Mesendoderm (in vitro differentiated cells): ENCODE results near the gene ZC3H7B.

Experiments used
- DNase-seq: peaks from one replicate; pipeline ENCODE4 v3.0.0; 2013
- H2AK5ac ChIP-seq: 2 replicates; pipeline ENCODE4 v1.6.1; 2013; ENCODE audit warnings: low read length, inconsistent platforms
- H2BK120ac ChIP-seq: 2 replicates; pipeline ENCODE4 v1.6.1; 2013; ENCODE audit warnings: low read depth, mild to moderate bottlenecking, low read length, moderate library complexity, mixed read lengths
- H2BK15ac ChIP-seq: replicated peaks from 2 replicates; pipeline ENCODE4 v1.6.1; 2013; ENCODE audit warnings: low read depth, mild to moderate bottlenecking, moderate library complexity
- H2BK5ac ChIP-seq: 2 replicates; pipeline ENCODE4 v1.6.1; 2013; ENCODE audit warnings: low read length, inconsistent platforms
- H3K18ac ChIP-seq: 2 replicates; pipeline ENCODE4 v1.6.1; 2013; ENCODE audit warnings: mild to moderate bottlenecking, low read length, mixed read lengths
- H3K23ac ChIP-seq: one replicate; pipeline ENCODE4 v1.6.1; 2013; ENCODE audit warnings: low read length
- H3K27ac ChIP-seq: 2 replicates; pipeline ENCODE4 v1.5.1; 2013; ENCODE audit warnings: low read depth, mild to moderate bottlenecking, inconsistent platforms, low read length, moderate library complexity
- H3K27me3 ChIP-seq: 2 replicates; pipeline ENCODE4 v1.6.1; 2013; ENCODE audit warnings: low read length, control low read depth, mild to moderate bottlenecking, inconsistent platforms; ENCODE audit not compliant: insufficient read depth, poor library complexity
- H3K36me3 ChIP-seq: 2 replicates; pipeline ENCODE4 v1.6.1; 2013; ENCODE audit warnings: low read length, inconsistent platforms; ENCODE audit not compliant: control insufficient read depth, insufficient read depth
- H3K4ac ChIP-seq: one replicate; pipeline ENCODE4 v1.6.1; 2013; ENCODE audit warnings: low read depth, mild to moderate bottlenecking, low read length, moderate library complexity
- H3K4me1 ChIP-seq: 2 replicates; pipeline ENCODE4 v1.6.1; 2013; ENCODE audit warnings: low read depth, low read length, inconsistent platforms; ENCODE audit not compliant: control insufficient read depth
- H3K4me2 ChIP-seq: 2 replicates; pipeline ENCODE4 v1.6.1; 2013; ENCODE audit warnings: low read length
- H3K4me3 ChIP-seq: 2 replicates; pipeline ENCODE4 v1.5.1; 2013; ENCODE audit warnings: mild to moderate bottlenecking, low read length
- H3K56ac ChIP-seq: one replicate; pipeline ENCODE4 v1.6.1; 2013; ENCODE audit warnings: low read length
- H3K79me1 ChIP-seq: 2 replicates; pipeline ENCODE4 v1.6.1; 2013; ENCODE audit warnings: low read length, inconsistent platforms
- H3K79me2 ChIP-seq: 2 replicates; pipeline ENCODE4 v1.6.1; 2013; ENCODE audit warnings: mild to moderate bottlenecking, low read length; ENCODE audit not compliant: control insufficient read depth, insufficient read depth
- H3K9ac ChIP-seq: 2 replicates; pipeline ENCODE4 v1.6.1; 2013; ENCODE audit warnings: low read length, inconsistent platforms
- H4K5ac ChIP-seq: one replicate; pipeline ENCODE4 v1.6.1; 2013; ENCODE audit warnings: low read length
- H4K8ac ChIP-seq: one replicate; pipeline ENCODE4 v1.6.1; 2013; ENCODE audit warnings: low read depth, mild to moderate bottlenecking, control low read depth, low read length, moderate library complexity
- WGBS: extraction: QIAGEN DNeasy Blood & Tissue Kit; methylation state at CpG from one replicate; pipeline ENCODE4 v1.1.7; 2013; ENCODE audit warnings: low lambda C conversion rate, missing lambda C conversion rate; ENCODE audit not compliant: insufficient coverage; ENCODE audit errors: extremely low coverage; 5-methylcytosine and 5-hydroxymethylcytosine counted together

ZC3H7B gene

DNA sequence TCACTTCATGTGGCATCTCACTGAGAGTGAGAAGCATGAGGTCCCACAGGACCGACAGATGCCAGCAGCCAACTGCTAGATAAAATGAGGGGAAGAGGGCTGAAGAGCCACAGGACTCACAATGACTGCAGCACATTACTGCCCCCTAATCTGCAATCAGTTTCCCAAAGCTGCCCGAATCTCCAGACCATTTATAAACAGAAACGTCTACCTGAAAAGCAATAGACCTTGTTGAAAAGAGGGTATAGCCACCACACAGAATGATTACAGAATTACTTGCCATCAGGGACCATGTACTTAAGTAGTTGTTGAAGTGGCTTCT, 68.1 kb downstream of the ZC3H7B start:
- Histone ChIP-seq H2BK120ac (no peak overlapping the region), H3K4ac (no peak overlapping the region), H4K5ac (no peak overlapping the region), H3K9ac (no peak overlapping the region), H3K4me2 (no peak overlapping the region), H3K23ac (no peak overlapping the region), H3K79me1 (no peaks in the 10 kb centered on the region), H3K4me1 (no peaks in the 10 kb centered on the region), H3K4me3 (no peak overlapping the region), H3K18ac (no peak overlapping the region), H3K27me3 (no peaks in the 10 kb centered on the region), H3K79me2 (no peaks in the 10 kb centered on the region), H2AK5ac (no peak overlapping the region), H2BK5ac (no peak overlapping the region), H4K8ac (no peak overlapping the region), H3K36me3 (no peaks in the 10 kb centered on the region), H3K27ac (no peak overlapping the region), H2BK15ac (no peak overlapping the region), H3K56ac (no peak overlapping the region)
- no peak for DNase-seq
- WGBS = no CpG with 5 or more reads among the region's 3 CpGs

GRCh38 chr22:41369837-41370236, 68.5 kb downstream of the ZC3H7B start:
- Histone ChIP-seq H3K36me3 (no peaks in the 10 kb centered on the region), H3K27ac (no peak overlapping the region), H3K4me2 (no peak overlapping the region), H3K27me3 (no peaks in the 10 kb centered on the region), H3K23ac (no peak overlapping the region), H4K5ac (no peak overlapping the region), H3K4me3 (no peak overlapping the region), H2BK5ac (no peak overlapping the region), H4K8ac (no peak overlapping the region), H3K79me1 (no peaks in the 10 kb centered on the region), H3K4ac (no peak overlapping the region), H3K9ac (no peak overlapping the region), H3K56ac (no peak overlapping the region), H2BK120ac (no peak overlapping the region), H3K79me2 (no peaks in the 10 kb centered on the region), H3K18ac (no peak overlapping the region), H2AK5ac (no peak overlapping the region), H3K4me1 (no peaks in the 10 kb centered on the region), H2BK15ac (no peak overlapping the region)
- no peak for DNase-seq
- no CpG with 5 or more reads among the region's 9 CpGs for WGBS

GRCh38 chr22:41377846-41378245, 76.5 kb downstream of the ZC3H7B start:
- Histone ChIP-seq H3K56ac (no peak overlapping the region), H3K23ac (no peak overlapping the region), H3K79me2 (no peaks in the 10 kb centered on the region), H3K4me3 (no peak overlapping the region), H4K5ac (no peak overlapping the region), H3K27me3 (no peaks in the 10 kb centered on the region), H3K27ac (no peak overlapping the region), H3K18ac (no peak overlapping the region), H4K8ac (no peak overlapping the region), H2BK120ac (no peak overlapping the region), H3K4me1 (peaks cover 2% of the 10 kb centered on the region), H2BK15ac (no peak overlapping the region), H3K9ac (no peak overlapping the region), H3K79me1 (no peaks in the 10 kb centered on the region), H3K4me2 (no peak overlapping the region), H2BK5ac (no peak overlapping the region), H3K4ac (no peak overlapping the region), H2AK5ac (no peak overlapping the region), H3K36me3 (no peaks in the 10 kb centered on the region)
- DNase-seq = no peak
- 100% methylated on average over 1 of the region's 6 CpGs for WGBS

DNA sequence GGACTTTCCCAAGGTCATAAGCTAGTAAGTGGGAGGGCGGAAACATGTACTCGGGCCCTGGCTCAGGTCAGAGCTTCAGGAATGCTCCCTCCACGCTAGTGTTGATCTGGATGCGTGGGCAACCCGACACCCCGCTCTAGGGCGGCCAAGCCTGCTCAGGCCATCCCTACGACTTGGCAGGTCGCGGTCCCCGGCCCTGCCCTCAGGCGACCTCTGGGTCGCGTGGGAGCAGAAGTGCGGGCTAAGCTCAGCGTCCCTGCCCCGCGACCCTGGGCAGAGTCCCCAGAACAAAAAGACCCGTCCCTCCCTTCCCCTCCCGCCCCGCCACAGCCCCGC, 79.6 kb downstream of the ZC3H7B start:
- peak overlapping the region; percentile 87 for H3K56ac ChIP-seq
- H3K9ac ChIP-seq = peak overlapping the region; percentile 75
- H3K4me2 ChIP-seq = peak overlapping the region; percentile 88
- H2BK5ac ChIP-seq = no peak overlapping the region
- H3K4me1 ChIP-seq = peaks cover 2% of the 10 kb centered on the region
- no peak overlapping the region for H2AK5ac ChIP-seq
- H3K79me1 ChIP-seq = no peaks in the 10 kb centered on the region
- no peak overlapping the region for H3K27ac ChIP-seq
- H3K79me2 ChIP-seq = no peaks in the 10 kb centered on the region
- H4K8ac ChIP-seq = no peak overlapping the region
- no peaks in the 10 kb centered on the region for H3K27me3 ChIP-seq
- H3K23ac ChIP-seq = no peak overlapping the region
- no peak overlapping the region for H3K18ac ChIP-seq
- H3K4ac ChIP-seq = no peak overlapping the region
- H4K5ac ChIP-seq = no peak overlapping the region
- H3K4me3 ChIP-seq = peak overlapping the region; percentile 22
- DNase-seq = no peak
- no CpG with 5 or more reads among the region's 22 CpGs for WGBS
- H3K36me3 ChIP-seq = no peaks in the 10 kb centered on the region
- H2BK120ac ChIP-seq = no peak overlapping the region
- H2BK15ac ChIP-seq = no peak overlapping the region

DNA sequence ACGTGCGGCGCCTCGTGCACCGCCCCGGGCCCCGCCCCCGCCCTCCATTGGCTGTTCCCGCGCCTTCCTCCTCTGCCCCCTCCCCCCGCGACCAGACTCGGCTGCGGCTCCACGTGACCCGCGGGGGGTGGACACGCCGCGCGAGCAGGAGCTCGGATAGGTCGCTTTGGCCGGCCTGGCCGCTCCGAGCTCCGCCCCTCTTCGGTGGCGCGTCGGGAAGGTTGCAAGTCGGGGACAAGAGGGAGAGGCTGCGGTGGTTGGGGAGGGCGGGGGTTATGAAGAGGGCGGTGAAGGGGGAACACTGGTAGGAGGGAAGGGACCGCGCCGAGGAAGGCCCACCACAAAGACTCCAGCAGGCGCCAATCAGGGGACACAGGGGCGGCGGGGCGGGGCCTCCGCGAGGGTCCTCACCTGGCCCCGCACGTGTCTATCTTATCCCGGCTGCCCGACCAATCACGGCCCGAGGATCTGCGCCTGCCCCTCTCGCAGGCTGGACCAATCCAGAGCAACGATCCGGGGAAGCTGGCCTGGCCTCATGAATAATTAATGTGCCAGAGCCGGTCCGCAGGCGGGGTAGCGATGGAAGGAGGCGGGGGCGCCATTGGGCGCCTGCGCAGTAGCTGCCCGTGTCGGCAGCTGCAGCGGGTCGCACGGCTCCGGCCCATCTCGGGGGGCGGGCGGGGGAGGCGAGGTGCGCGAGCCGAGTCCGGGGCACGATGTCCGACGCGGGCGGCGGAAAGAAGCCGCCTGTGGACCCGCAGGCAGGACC, 80.2 kb downstream of the ZC3H7B start, which contains the start of gene TEF:
TEF (plus strand) TSS at position 614 of the 769 bp plus-strand sequence; CDS start at position 717, 103 bp downstream.
- Histone ChIP-seq H4K8ac (no peak within 1 kb of the TSS), H2AK5ac (no peak within 1 kb of the TSS), H2BK5ac (no peak within 1 kb of the TSS), H3K27ac (peak within 1 kb of the TSS; percentile 77), H3K36me3 (no peaks in the 10 kb centered on the region), H3K9ac (peak within 1 kb of the TSS; percentile 75), H4K5ac (no peak within 1 kb of the TSS), H3K4me1 (peaks cover 2% of the 10 kb centered on the region), H3K79me2 (no peaks in the 10 kb centered on the region), H2BK120ac (no peak within 1 kb of the TSS), H3K4me3 (peak within 1 kb of the TSS; percentile 39), H3K4ac (no peak within 1 kb of the TSS), H2BK15ac (no peak within 1 kb of the TSS), H3K4me2 (peak within 1 kb of the TSS; percentile 88), H3K56ac (peak within 1 kb of the TSS; percentile 87), H3K79me1 (no peaks in the 10 kb centered on the region), H3K23ac (no peak within 1 kb of the TSS), H3K27me3 (no peaks in the 10 kb centered on the region), H3K18ac (no peak within 1 kb of the TSS)
- peak; percentile 100 for DNase-seq
- WGBS = no CpG with 5 or more reads among the region's 84 CpGs

DNA sequence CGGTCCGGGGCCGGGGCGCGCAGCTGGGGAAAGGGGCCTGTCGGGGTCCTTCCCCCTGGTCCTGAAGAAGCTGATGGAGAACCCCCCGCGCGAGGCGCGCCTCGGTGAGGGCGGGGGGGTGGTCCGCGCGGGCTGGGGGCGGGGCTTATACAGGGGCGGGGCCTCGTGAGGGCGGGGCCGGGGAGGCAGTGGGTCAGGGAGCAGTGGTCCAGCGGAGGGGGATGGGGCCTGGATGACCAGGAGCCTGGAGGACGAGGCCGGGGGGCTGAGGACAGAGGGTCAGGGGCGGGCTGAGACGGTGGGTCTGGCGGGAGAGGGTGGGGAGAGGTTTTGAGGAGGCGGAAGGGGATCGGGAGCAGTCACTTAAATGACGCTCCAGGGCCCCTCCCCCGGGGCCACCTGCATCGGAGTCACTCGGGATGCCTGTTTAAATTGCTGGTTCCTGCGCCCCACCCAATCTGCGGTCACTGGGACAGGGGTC, 80.8 kb downstream of the ZC3H7B start:
- WGBS = no CpG with 5 or more reads among the region's 35 CpGs
- no peak for DNase-seq
- H3K27ac ChIP-seq = no peak overlapping the region

More for the DNA sequence above, 80.8 kb downstream of the ZC3H7B start:
- H2BK120ac ChIP-seq = no peak overlapping the region
- no peak overlapping the region for H4K8ac ChIP-seq
- H2BK15ac ChIP-seq = no peak overlapping the region
- H3K4me1 ChIP-seq = peaks cover 2% of the 10 kb centered on the region
- H3K79me2 ChIP-seq = no peaks in the 10 kb centered on the region
- H3K4me2 ChIP-seq = peak overlapping the region; percentile 73
- H3K56ac ChIP-seq = no peak overlapping the region
- no peak overlapping the region for H2BK5ac ChIP-seq
- peak overlapping the region; percentile 39 for H3K4me3 ChIP-seq
- no peak overlapping the region for H3K4ac ChIP-seq
- no peak overlapping the region for H3K18ac ChIP-seq
- no peaks in the 10 kb centered on the region for H3K79me1 ChIP-seq
- H3K23ac ChIP-seq = no peak overlapping the region
- no peaks in the 10 kb centered on the region for H3K27me3 ChIP-seq
- H2AK5ac ChIP-seq = no peak overlapping the region
- H3K9ac ChIP-seq = peak overlapping the region; percentile 55
- no peaks in the 10 kb centered on the region for H3K36me3 ChIP-seq
- no peak overlapping the region for H4K5ac ChIP-seq
